OCI-LY7 (cell line): ENCODE results near the gene FHIT.

Source experiments
- EZH2phosphoT487 ChIP-seq: fragments of 200-600 bp; sonication (generic); IDR thresholded peaks from 2 replicates; pipeline ENCODE4 v1.6.1; 2018; ENCODE audit warnings: low read depth, borderline replicate concordance, mild to moderate bottlenecking, mixed run types, antibody characterized with exemption, low read length, moderate library complexity, mixed read lengths
- TF ChIP-seq, protein P1 (sequence below): fragments of 200-600 bp; sonication (generic); conservative IDR thresholded peaks from 2 replicates; pipeline ENCODE4 v1.5.1; 2014; ENCODE audit warnings: mild to moderate bottlenecking, antibody characterized with exemption, low read length, moderate library complexity, mixed read lengths

DNA sequence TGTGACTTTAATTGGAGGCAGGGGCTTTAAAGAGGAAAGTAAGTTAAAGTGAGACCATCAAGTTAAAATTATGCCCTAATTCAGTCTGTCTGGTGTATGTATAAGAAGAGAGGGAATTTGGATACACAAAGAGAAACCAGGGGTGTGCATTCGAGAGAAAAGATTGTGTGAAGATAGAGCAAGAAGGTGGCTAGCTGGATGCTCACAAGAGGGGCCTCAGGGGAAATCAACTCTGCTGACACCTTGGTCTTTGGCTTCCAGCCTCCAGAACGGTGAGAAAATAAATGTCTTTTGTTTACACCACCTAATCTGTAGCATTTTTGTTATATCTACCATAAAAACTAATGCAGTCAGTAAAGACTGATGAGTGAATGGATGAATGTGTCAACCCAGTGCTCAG lies 1294.1 kb downstream of the FHIT start:
- TF ChIP-seq, protein P1, sequence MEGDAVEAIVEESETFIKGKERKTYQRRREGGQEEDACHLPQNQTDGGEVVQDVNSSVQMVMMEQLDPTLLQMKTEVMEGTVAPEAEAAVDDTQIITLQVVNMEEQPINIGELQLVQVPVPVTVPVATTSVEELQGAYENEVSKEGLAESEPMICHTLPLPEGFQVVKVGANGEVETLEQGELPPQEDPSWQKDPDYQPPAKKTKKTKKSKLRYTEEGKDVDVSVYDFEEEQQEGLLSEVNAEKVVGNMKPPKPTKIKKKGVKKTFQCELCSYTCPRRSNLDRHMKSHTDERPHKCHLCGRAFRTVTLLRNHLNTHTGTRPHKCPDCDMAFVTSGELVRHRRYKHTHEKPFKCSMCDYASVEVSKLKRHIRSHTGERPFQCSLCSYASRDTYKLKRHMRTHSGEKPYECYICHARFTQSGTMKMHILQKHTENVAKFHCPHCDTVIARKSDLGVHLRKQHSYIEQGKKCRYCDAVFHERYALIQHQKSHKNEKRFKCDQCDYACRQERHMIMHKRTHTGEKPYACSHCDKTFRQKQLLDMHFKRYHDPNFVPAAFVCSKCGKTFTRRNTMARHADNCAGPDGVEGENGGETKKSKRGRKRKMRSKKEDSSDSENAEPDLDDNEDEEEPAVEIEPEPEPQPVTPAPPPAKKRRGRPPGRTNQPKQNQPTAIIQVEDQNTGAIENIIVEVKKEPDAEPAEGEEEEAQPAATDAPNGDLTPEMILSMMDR: no peak
- TF ChIP-seq EZH2phosphoT487: no peak
